ENCODE measurements around the gene ATP10A. TPM values are rescaled to one million over a fixed set of nuclear protein-coding genes. Genes with fewer than 3 reads are reported as not detected.

ATP10A gene
- total and polyA plus RNA-seq, 2 of the 8 experiments (the other 6 are each of a cell fraction or from before 2014, with no cell fraction given) = 2.0 to 2.8 TPM

DNA sequence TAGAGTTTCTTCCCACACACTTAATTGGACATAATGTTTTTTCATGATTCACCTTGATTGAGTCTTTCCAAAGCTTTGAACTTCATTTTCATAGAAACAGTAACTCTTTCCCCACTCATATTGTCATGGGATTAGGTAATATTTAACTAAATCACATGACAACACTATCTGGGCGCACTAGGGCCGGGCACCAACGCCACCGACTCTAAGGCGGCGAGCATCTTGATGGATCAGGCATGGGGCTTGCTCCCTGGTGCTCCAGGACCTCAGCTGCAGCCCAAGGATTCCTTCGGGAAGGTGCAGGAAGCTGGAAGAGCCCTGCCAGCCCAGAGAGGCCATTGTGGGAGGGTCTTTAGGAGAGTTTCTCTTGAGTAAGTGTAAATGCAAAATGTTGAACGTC is 231.2 kb downstream of the ATP10A start:
- no peaks in the 10 kb centered on the region for H3K23me2 ChIP-seq (ENCODE audit: low read depth, low read length)
- H3K27ac ChIP-seq (ENCODE audit: low read depth, low read length) = no peak overlapping the region
- CTCF ChIA-PET (ENCODE audit: partially characterized antibody) = interaction anchor here (0.7 to 1.9 kb wide), 5 partner anchors 9 to 1022 kb away, joined by 3 to 5 read pairs (median 3); no protein-coding TSS in a partner anchor
- POLR2A ChIA-PET (ENCODE audit: partially characterized antibody) = no interaction called here
- FAIRE-seq (no peak), DNase-seq (ENCODE audit: low read depth in 1 of 2, low spot score in 2 of 2) (no peak)
- no peak overlapping the region for H4K5ac ChIP-seq (ENCODE audit: insufficient read length, low read depth, low read length)
- no peak overlapping the region for H2AFZ ChIP-seq (ENCODE audit: low read length)
- H2BK20ac ChIP-seq (ENCODE audit: low read length) = no peak overlapping the region
- no peak overlapping the region for H4K8ac ChIP-seq (ENCODE audit: extremely low read depth, insufficient read depth, low read length)
- H2BK15ac ChIP-seq (ENCODE audit: low read length) = no peak overlapping the region
- H3K27me3 ChIP-seq (replicated peaks in 1 of 4; ENCODE audit: control insufficient read depth in 3 of 4, extremely low read depth in 1 of 4, insufficient read depth in 3 of 4, low read length in 3 of 4) = peaks cover 0 to 5% (median 0%) of the 10 kb centered on the region in 4 experiments; a peak in 3 of 7 replicates
- H3K79me1 ChIP-seq (ENCODE audit: low read depth, low read length) = no peaks in the 10 kb centered on the region
- H3K4me1 ChIP-seq (replicated peaks in 1 of 4; ENCODE audit: control insufficient read depth in 3 of 4, insufficient read depth in 4 of 4, low read length in 3 of 4) = no peaks in the 10 kb centered on the region; a peak in 2 of 7 replicates
- no peaks in the 10 kb centered on the region for H4K20me1 ChIP-seq (replicated peaks in 1 of 2; ENCODE audit: control insufficient read depth in 1 of 2, insufficient read depth in 2 of 2, low read length in 2 of 2)
- H3K9ac ChIP-seq (replicated peaks in 1 of 4; ENCODE audit: extremely low read depth in 1 of 4, low read depth in 3 of 4, low read length in 3 of 4) = no peak overlapping the region
- H3K4me3 ChIP-seq (ENCODE audit: extremely low read depth in 1 of 4, insufficient read depth in 2 of 4, low read depth in 3 of 4, low read length in 4 of 4) = no peak overlapping the region
- H3K4ac ChIP-seq (replicated peaks; ENCODE audit: insufficient read length, low read depth, low read length) = no peak overlapping the region
- no peak overlapping the region for H2BK120ac ChIP-seq (replicated peaks; ENCODE audit: low read depth, low read length)
- no peak overlapping the region for H2BK5ac ChIP-seq (ENCODE audit: low read depth, low read length)
- no peak overlapping the region for H4K91ac ChIP-seq (replicated peaks; ENCODE audit: insufficient read length, low read length)
- H2AK5ac ChIP-seq (ENCODE audit: low read depth, low read length) = no peak overlapping the region
- H3K79me2 ChIP-seq (ENCODE audit: control insufficient read depth in 1 of 2, insufficient read depth in 2 of 2, low read length in 2 of 2) = no peaks in the 10 kb centered on the region
- 89% methylated on average over 8 of the region's 8 CpGs; no CpG with 5 or more reads in 1 of the 2 experiments for WGBS, 2 experiments (ENCODE audit: extremely low coverage in 1 of 2, insufficient coverage in 1 of 2, insufficient read length in 1 of 2, insufficient replicate concordance in 2 of 2, low coverage in 1 of 2, low lambda C conversion rate in 2 of 2, missing lambda C conversion rate in 1 of 2)
- no peak overlapping the region for H3K23ac ChIP-seq (ENCODE audit: insufficient read length)
- H3K14ac ChIP-seq (ENCODE audit: insufficient read length) = no peak overlapping the region
- H2BK12ac ChIP-seq (ENCODE audit: low read depth, low read length) = no peak overlapping the region
- no peak overlapping the region for H3K4me2 ChIP-seq (ENCODE audit: insufficient read depth in 1 of 2, low read depth in 2 of 2, low read length in 2 of 2)
- H3K9me3 ChIP-seq (ENCODE audit: insufficient read depth in 2 of 2, low read depth in 1 of 2, low read length in 1 of 2) = no peaks in the 10 kb centered on the region
- no peaks in the 10 kb centered on the region for H3K36me3 ChIP-seq (ENCODE audit: control insufficient read depth in 2 of 4, insufficient read depth in 4 of 4, low read length in 3 of 4)
- H3K56ac ChIP-seq (replicated peaks; ENCODE audit: insufficient read length, low read depth, low read length) = no peak overlapping the region
- H3K18ac ChIP-seq (ENCODE audit: extremely low read depth, low read length) = no peak overlapping the region
- TF ChIP-seq KDM4A (IDR thresholded peaks at IDR 0.05; ENCODE audit: low read depth, low read length, severe bottlenecking) (no peak), RBBP5 (IDR thresholded peaks at IDR 0.05; ENCODE audit: borderline replicate concordance, low read depth, low read length) (no peak), RXRA (IDR thresholded peaks at IDR 0.05; ENCODE audit: insufficient read depth, low read depth, low read length) (no peak), TCF12 (IDR thresholded peaks at IDR 0.05; ENCODE audit: low read depth, low read length) (no peak), BACH1 (IDR thresholded peaks at IDR 0.05; ENCODE audit: low read length) (no peak), NANOG (IDR thresholded peaks at IDR 0.05; ENCODE audit: insufficient read depth, low read depth, low read length, poor library complexity, severe bottlenecking) (no peak), POLR2AphosphoS5 (IDR thresholded peaks at IDR 0.05; ENCODE audit: low read depth, low read length) (no peak)

All from H1 (cell line).